Gastrocnemius medialis (tissue), 4 donors: ENCODE data around the gene CCDC142.

Experiments
- POLR2A ChIP-seq, 2 donors: fragments of 450-650 bp; IDR thresholded peaks; one replicate each; pipeline ENCODE4 v1.6.1; 2017; ENCODE audit warnings: antibody characterized with exemption in 2 of 2, mild to moderate bottlenecking in 2 of 2, moderate library complexity in 2 of 2
- TF ChIP-seq, protein P1 (sequence below), 5 experiments: fragments of 450-650 bp in 3 of 5; fragments of 200-600 bp in 2 of 5; sonication (generic) in 2 of 5; IDR thresholded peaks in 4 of 5; conservative IDR thresholded peaks in 1 of 5; 1 replicate in 4 of 5; 2 replicates in 1 of 5; pipeline ENCODE4 v1.5.1; 2016 to 2019; ENCODE audit warnings: antibody characterized with exemption in 5 of 5, mild to moderate bottlenecking in 3 of 5, moderate library complexity in 3 of 5

GRCh38 chr2:74527741-74528140 is 44.9 kb upstream of the CCDC142 start:
- TF ChIP-seq, protein P1, sequence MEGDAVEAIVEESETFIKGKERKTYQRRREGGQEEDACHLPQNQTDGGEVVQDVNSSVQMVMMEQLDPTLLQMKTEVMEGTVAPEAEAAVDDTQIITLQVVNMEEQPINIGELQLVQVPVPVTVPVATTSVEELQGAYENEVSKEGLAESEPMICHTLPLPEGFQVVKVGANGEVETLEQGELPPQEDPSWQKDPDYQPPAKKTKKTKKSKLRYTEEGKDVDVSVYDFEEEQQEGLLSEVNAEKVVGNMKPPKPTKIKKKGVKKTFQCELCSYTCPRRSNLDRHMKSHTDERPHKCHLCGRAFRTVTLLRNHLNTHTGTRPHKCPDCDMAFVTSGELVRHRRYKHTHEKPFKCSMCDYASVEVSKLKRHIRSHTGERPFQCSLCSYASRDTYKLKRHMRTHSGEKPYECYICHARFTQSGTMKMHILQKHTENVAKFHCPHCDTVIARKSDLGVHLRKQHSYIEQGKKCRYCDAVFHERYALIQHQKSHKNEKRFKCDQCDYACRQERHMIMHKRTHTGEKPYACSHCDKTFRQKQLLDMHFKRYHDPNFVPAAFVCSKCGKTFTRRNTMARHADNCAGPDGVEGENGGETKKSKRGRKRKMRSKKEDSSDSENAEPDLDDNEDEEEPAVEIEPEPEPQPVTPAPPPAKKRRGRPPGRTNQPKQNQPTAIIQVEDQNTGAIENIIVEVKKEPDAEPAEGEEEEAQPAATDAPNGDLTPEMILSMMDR (IDR thresholded peaks at IDR 0.05 in 4 of 5, conservative IDR thresholded peaks at IDR 0.05 in 1 of 5), result no peak
- TF ChIP-seq POLR2A (IDR thresholded peaks at IDR 0.05), result no peak
